GM06990 (cell line): ENCODE results near the gene WDFY3.

Experiments used
- DNase-seq: peaks from one replicate; pipeline ENCODE4 v3.0.0-alpha.2; 2011; ENCODE audit not compliant: insufficient read length; ENCODE audit errors: extremely low read depth
- H3K27me3 ChIP-seq: replicated peaks from 2 replicates; pipeline ENCODE4 v1.6.0; 2011; ENCODE audit warnings: low read length; ENCODE audit not compliant: control insufficient read depth, insufficient read depth
- H3K36me3 ChIP-seq: 2 replicates; pipeline ENCODE4 v1.5.1; 2011; ENCODE audit warnings: low read length; ENCODE audit not compliant: control insufficient read depth, insufficient read depth
- H3K4me3 ChIP-seq: replicated peaks from 2 replicates; pipeline ENCODE4 v1.5.1; 2011; ENCODE audit warnings: low read depth, mild to moderate bottlenecking, control low read depth, low read length
- TF ChIP-seq, protein P1 (sequence below): IDR thresholded peaks from 2 replicates; pipeline ENCODE4 v1.5.1; 2011; ENCODE audit warnings: low read length, control low read depth, mild to moderate bottlenecking, inconsistent platforms; ENCODE audit not compliant: insufficient read depth, poor library complexity, severe bottlenecking

WDFY3 gene

DNA sequence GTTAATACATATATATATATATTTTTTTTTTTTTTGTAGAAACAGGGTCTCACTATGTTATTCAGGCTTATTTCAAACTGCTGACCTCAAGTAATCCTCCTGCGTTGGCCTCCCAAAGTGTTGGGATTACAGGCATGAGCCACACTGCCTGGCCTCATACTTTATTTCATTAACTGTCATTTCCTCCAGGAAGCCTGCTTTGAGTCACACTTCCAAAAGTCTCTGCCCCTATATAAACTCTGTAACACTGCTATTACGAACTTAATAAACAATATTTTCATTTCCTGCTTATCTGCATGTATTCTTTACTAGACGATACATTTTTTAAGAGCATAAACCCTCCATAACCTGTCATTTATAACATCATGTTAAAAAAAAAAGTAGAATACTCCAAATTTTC, 167.2 kb downstream of the WDFY3 start:
- Histone ChIP-seq H3K4me3 (no peak overlapping the region), H3K36me3 (no peaks in the 10 kb centered on the region), H3K27me3 (no peaks in the 10 kb centered on the region)
- TF ChIP-seq, protein P1, sequence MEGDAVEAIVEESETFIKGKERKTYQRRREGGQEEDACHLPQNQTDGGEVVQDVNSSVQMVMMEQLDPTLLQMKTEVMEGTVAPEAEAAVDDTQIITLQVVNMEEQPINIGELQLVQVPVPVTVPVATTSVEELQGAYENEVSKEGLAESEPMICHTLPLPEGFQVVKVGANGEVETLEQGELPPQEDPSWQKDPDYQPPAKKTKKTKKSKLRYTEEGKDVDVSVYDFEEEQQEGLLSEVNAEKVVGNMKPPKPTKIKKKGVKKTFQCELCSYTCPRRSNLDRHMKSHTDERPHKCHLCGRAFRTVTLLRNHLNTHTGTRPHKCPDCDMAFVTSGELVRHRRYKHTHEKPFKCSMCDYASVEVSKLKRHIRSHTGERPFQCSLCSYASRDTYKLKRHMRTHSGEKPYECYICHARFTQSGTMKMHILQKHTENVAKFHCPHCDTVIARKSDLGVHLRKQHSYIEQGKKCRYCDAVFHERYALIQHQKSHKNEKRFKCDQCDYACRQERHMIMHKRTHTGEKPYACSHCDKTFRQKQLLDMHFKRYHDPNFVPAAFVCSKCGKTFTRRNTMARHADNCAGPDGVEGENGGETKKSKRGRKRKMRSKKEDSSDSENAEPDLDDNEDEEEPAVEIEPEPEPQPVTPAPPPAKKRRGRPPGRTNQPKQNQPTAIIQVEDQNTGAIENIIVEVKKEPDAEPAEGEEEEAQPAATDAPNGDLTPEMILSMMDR, result no peak
- no peak for DNase-seq

DNA sequence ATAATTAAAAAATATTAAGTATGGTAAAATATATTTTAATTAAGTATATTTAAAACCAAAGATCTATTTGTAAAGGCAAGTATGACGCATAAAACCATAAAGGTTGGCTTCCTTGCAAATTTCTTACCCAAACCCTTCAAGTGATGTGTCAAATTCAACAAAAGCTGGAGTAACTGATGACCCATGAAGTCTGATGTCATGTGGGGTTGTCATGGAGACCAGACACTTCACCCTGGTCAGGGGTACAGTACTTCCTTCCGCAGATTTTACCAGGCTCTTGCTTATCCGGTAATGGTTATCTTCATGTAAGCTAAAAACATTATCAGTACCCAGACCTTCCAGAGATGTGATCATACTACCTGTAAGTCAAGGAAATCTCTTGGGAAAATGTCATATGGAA, 170.1 kb downstream of the WDFY3 start:
- Histone ChIP-seq H3K27me3 (no peaks in the 10 kb centered on the region), H3K36me3 (no peaks in the 10 kb centered on the region), H3K4me3 (no peak overlapping the region)
- DNase-seq, result no peak
- TF ChIP-seq, protein P1, result no peak

DNA sequence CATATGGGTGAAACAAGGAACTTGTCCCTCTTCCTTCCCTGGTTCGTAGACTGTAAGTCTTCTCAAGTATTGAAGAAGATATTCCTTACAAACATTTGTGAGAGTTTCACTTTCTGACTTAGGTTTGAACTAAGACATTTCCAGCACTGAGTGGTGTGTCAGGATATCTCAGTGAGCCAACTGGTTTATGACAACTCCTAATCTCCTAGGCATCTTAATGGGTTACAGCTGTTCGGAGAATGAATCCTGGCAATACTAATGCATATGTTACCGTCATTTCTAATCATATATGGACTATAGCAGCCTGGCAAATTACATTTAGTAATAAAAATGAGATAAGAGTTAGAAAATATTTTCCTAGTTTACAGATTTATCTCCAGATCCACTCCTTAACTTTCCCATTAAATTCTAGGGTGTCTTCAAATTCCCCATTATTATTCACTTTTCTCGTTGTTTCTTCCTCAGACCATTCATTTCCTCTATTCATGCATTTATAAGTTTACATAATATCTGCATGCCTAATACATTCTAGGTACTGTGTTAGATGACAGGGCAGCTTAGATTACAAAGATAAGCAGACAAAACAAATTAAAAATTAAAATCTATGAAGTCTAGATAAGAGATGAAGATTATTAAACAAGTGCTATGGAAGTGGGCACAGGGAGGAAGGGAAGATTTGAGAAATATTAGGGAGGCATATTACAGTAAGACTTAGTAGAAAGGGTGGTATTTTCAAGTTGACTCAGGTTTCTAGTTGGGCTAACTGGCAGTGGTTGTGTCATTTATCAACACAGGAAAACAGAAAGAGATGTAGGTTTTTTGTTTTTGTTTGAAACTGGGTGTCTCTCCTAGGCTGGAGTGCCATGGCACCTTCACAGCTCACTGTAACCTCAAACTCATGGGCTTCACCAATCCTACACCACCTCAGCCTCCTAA, 173.9 kb downstream of the WDFY3 start:
- TF ChIP-seq, protein P1, result no peak

DNA sequence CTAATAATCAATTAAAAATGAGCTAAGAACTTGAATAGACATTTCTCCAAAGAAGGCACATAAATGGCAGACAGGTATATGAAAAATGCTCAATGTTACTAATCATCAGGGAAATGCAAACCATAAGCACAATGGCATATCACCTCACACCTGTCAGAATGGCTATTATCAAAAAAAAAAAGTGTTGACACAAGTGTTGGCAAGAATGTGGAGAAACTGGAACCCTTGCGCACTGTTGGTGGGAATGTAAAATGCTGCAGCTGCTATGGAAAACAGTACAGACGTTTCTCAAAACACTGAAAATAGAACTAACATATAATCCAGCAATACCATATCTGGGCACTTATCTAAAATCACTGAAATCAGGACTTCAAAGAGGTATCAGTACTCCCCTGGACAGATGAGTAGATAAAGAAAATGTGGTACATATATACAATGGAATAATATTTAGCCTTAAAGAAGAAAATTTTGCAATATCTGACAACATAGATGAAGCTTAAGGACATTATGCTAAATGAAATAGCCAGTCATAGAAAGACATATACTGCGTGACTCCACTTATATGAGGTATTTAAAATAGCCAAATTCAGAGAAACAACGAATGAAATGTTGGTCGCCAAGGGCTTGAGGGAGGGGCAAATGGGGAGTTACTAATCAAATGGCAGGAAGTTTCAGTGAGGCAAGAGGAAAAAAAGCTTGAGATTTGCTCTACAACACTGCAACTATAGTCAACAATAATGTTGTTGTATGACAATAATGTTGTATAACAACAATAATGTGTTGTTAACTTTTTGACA, 175.5 kb downstream of the WDFY3 start:
- no peak for DNase-seq
- TF ChIP-seq, protein P1, result no peak
- Histone ChIP-seq H3K27me3 (no peaks in the 10 kb centered on the region), H3K4me3 (no peak overlapping the region), H3K36me3 (no peaks in the 10 kb centered on the region)

More for the DNA sequence above, 173.9 kb downstream of the WDFY3 start:
- Histone ChIP-seq H3K27me3 (no peaks in the 10 kb centered on the region), H3K36me3 (no peaks in the 10 kb centered on the region), H3K4me3 (no peak overlapping the region)
- DNase-seq, result no peak

DNA sequence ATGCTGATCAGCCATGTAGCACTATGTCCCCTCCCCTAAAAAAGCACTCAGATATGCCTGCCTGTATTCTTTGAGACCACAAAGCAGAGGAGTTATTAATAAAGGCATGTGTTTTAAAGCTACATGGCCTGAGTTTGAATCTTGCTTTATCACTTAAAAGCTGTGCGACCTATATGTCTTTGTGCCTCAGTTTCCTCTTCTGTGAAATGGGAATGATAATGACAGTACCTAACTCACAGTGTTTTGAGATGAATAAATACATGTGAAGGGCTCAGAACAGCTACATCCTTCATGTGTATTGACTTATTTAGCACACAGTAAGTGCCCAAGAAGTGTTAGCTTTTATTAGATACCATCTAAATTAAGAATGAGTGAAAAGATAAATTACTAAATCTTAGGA, 180.0 kb downstream of the WDFY3 start:
- H3K4me3 ChIP-seq, result no peak overlapping the region
- H3K36me3 ChIP-seq, result no peaks in the 10 kb centered on the region
- TF ChIP-seq, protein P1, result no peak
- no peak for DNase-seq
- H3K27me3 ChIP-seq, result no peaks in the 10 kb centered on the region
